Colonic mucosa (tissue), 4 donors: ENCODE results near the gene HHEX. TPM values are rescaled to one million over a fixed set of nuclear protein-coding genes. Genes with fewer than 3 reads are reported as not detected.

Experiments used
- DNase-seq: peaks from one replicate; pipeline ENCODE4 v3.0.0-alpha.2; 2020
- H3K27ac ChIP-seq: fragments of 200-600 bp; one replicate; pipeline ENCODE4 v1.8.0; 2021
- H3K27me3 ChIP-seq: fragments of 200-600 bp; one replicate; pipeline ENCODE4 v1.8.0; 2021
- H3K36me3 ChIP-seq: fragments of 200-600 bp; one replicate; pipeline ENCODE4 v1.8.0; 2021
- H3K4me1 ChIP-seq: fragments of 200-600 bp; one replicate; pipeline ENCODE4 v1.8.0; 2021; ENCODE audit warnings: mild to moderate bottlenecking
- H3K4me3 ChIP-seq: fragments of 200-600 bp; one replicate; pipeline ENCODE4 v1.8.0; 2021
- H3K9ac ChIP-seq, 2 donors: one replicate each; pipeline ENCODE4 v1.7.0; 2013; ENCODE audit warnings: control low read depth in 2 of 2, low read depth in 2 of 2, low read length in 2 of 2
- H3K9me3 ChIP-seq: fragments of 200-600 bp; one replicate; pipeline ENCODE4 v1.8.0; 2021
- intact Hi-C: fragments of 100-400 bp; cut with DNase I; formaldehyde crosslinking; loops from one replicate; pipeline ENCODE4 v1.14.1; 2022
- total RNA-seq, 2 donors: library from RNA; stranded (reverse); fragmentation: NEBNext Ultra II Directional in 1 of 2; extraction: Animal tissue kit (Norgen Biotek cat#: 25700) in 1 of 2; gene quantifications; one replicate each; pipeline ENCODE4 v1.2.1, GENCODE V29; 2021
- TF ChIP-seq, protein P1 (sequence below): fragments of 200-600 bp; IDR thresholded peaks from one replicate; pipeline ENCODE4 v1.8.0; 2022; ENCODE audit warnings: antibody characterized with exemption, mild to moderate bottlenecking
- donor health status: healthy.
- donor health status: DM: no; HTN: no; CAD: no.
- donor health status: DM: no; HTN: no; CAD: no.

The HHEX gene
- total RNA-seq, 2 donors from 2014 or later = 2.1 to 7.1 TPM

DNA sequence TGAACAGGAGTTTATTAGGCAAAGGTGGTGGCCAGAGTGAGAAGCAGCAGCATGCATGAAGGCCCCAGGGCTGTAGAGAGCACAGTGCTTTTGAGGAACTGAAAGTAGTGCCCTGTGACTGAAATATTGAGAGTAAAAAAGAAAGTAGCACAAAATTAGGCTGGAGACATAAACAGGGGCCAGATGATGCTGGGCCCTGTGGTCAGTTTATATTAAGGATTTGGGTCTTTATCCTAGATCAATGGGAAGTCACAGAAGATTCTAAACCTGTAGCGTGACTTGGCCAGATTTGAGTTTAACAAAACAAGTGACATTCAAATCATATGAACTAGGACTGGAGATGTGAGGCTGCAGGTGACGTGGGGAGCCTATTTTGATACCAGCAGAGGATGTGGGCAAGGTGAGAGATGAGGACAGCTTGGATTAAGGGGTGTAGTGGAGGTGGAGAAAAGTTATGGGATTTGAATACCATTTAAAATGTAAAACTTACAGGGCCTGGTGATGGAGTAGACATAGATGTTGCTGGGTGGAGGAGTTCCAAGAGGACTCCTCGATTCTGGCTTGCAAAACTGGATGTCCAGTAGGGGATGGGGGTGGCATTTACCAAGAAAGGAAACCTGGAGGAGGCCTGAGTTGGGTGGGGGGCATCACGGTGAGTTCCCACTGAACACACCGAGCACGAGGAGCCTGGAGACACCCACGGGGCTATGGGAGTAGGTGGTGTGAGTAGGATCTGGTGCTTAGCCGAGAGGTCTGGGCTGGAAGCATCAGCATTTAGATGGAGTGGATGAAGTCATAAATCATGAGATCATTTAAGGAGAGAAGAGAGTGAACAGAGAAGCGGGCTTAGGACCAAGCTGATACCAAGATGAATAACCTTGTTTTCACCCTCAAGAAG lies 52.8 kb downstream of the HHEX start:
- no peak overlapping the region for H3K9ac ChIP-seq
- H3K4me3 ChIP-seq = no peak overlapping the region
- H3K9me3 ChIP-seq = no peaks in the 10 kb centered on the region
- TF ChIP-seq, protein P1, sequence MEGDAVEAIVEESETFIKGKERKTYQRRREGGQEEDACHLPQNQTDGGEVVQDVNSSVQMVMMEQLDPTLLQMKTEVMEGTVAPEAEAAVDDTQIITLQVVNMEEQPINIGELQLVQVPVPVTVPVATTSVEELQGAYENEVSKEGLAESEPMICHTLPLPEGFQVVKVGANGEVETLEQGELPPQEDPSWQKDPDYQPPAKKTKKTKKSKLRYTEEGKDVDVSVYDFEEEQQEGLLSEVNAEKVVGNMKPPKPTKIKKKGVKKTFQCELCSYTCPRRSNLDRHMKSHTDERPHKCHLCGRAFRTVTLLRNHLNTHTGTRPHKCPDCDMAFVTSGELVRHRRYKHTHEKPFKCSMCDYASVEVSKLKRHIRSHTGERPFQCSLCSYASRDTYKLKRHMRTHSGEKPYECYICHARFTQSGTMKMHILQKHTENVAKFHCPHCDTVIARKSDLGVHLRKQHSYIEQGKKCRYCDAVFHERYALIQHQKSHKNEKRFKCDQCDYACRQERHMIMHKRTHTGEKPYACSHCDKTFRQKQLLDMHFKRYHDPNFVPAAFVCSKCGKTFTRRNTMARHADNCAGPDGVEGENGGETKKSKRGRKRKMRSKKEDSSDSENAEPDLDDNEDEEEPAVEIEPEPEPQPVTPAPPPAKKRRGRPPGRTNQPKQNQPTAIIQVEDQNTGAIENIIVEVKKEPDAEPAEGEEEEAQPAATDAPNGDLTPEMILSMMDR = no peak
- H3K27me3 ChIP-seq = no peaks in the 10 kb centered on the region
- no peaks in the 10 kb centered on the region for H3K36me3 ChIP-seq
- H3K4me1 ChIP-seq = no peaks in the 10 kb centered on the region
- no peak overlapping the region for H3K27ac ChIP-seq
- intact Hi-C loops = no loop called here
- DNase-seq = no peak

Other genes starting within 250 kb of the HHEX start
- 10 to 100 TPM; 39.0 to 44.8 TPM for gene IDE, start 115.9 kb upstream of the HHEX start, total RNA-seq
- 10 to 100 TPM; 10.2 to 31.6 TPM for gene KIF11, start 96.8 kb upstream of the HHEX start, total RNA-seq
- gene EXOC6, start 158.6 kb downstream of the HHEX start, total RNA-seq = 10 to 100 TPM; 12.6 to 15.2 TPM